Measurements from ENCODE around the gene CLDN19.
"Not testable (repeated sequence)": the region's sequence is repeated elsewhere in the genome, so short reads cannot be mapped to it uniquely, and the experiment has no call there.

CLDN19 gene

DNA sequence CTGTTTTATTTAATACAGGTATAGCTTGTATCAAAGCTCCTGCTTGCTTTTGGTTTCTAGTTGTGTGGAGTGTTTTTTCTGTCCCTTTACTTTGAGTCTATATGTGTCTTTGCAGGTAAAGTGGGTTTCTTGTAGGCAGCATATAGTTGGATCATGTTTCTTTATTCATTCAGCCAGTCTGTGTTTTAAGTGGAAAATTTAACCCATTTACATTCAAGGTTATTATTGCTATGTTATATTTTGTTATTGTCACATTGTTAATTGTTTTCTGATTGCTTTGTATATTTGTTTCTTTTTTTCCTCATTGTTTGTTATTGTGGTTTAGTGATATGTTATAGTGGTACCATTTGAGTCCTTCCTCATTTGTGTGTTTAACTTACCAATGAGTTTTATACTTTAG, 26.7 kb downstream of the CLDN19 start:
- no peak for DNase-seq

DNA sequence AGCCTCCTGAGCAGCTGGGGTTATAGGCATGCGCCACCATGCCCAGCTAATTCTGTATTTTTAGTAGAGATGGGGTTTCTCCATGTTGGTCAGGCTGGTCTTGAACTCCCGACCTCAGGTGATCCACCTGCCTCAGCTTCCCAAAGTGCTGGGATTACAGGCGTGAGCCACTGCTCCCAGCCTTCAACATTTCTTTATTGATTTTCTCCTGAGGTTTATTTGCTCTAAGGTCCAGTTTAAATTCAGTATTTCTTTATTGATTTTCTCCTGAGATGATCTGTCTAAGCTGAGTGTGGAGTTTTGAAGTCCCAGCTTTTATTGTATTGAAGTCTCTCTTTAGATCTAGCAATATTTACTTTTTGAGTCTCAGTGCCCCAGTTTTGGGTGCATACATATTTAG, 27.2 kb downstream of the CLDN19 start:
- not testable (repeated sequence) for DNase-seq

DNA sequence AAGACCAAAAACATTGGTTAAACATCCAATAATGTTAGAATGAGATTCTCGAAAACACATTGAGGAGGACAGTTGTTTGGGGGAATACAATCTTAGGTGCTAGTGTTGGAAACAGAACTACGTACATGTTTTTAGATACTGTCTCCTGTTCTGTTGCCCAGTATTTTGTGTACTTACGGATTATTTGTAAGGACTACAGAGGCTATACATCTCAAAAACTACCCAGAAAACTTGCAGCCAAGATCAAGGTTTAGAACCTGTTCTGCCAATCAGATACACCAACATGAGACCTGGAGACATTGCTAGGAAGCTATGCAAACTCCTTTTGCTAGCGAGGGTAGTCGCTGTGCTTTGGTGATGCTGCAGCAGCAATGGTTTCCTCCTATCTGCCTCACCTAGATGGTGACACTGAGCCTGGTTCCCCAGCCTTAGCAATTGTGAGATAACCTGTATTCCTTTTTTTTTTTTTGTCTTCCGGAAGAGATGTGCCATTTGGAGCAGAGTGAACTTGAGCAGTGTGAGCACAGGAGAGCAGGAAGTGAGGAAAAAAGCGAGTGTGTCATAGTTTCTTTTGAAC, 36.1 kb downstream of the CLDN19 start:
- no peak for DNase-seq

DNA sequence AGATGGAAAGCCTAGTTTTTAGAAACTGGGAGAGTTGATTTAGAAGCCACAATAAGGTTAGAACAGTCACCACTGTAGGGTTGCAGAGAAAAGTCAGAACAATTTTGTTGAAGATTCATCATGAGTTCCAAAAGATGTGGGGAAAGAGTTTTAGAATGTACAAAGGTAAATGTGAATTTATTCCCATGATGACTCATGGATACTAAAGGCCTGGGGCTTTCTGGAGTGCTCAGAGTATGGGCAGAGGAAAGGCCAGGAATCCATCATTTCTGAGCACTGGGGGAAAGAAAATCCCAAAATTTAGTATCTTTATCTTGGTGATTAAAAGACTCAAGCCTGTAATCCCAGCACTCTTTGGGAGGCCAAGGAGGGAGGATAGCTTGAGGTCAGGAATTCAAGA, 40.0 kb downstream of the CLDN19 start:
- no peak for DNase-seq

DNA sequence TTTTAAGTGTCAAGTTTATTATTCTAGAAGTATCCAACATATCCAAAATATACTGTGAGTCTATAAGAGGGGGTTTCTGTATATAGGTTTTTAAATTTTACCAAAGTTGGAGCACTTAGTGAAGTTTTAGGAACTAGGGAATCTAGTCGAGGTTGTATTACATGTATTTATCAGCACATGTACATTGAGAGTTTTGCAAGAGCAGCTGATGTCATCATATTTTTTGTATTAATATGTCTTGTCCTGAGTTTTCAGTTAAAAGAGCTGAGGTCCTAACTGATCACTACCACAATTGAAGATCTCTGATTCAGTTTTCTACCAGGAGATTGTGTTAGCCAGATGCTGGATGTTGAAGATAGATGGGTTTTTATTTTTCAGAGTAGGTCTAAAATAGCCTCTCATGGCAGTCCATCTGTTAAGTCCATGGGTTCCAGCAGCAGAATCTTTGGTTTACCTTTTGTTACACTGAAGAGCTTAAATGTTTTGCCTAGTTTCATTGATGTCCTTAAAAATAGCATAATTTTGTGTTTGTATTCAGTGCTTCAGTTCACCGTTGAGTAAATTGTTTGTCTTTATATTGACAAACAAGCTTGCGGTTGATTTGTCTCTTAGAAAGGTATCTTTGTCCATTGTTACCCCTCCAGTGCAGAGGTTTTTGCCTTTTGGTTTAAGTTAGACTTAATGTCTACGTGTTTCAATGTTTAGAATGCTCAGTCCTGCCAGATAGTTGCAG, 41.8 kb downstream of the CLDN19 start:
- no peak for DNase-seq

DNA sequence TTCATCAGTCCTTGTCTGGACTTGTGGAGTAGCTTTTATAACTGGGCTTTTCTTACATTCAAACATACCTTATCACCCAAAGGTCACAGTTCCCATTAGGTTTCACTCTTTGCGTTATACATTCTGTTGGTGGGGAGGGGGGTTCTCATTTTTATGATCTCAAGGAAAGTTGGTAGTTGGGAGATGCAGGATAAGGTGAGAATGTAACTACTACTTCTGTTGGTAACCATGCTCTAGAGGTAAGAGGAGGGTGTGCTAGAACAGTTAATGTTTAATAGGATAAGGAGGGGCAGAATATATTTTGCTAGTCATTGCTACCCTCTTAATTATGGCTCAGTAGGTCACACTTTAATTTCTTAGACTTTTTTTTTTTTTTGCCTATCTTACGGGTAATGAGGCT, 47.1 kb downstream of the CLDN19 start:
- DNase-seq: no peak

DNA sequence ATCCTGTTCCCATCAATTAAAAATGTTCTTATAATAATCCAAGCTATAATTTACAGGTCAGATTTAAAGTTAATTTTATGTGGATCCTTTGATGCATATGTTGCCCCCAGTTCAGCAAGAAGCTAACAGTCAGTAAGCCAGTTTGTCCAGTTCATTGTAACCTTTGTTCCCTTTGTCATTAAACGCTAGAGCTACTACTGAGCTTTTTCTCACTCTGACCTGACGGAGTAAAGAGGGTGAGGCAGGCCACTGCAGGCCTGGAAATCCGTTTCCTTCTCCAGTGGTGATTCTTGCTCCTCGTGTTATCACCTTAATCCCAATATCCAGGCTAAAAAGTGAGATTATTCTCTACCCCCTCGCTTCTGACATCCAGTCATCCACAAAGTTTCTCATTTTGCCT, 47.6 kb downstream of the CLDN19 start:
- no peak for DNase-seq

DNA sequence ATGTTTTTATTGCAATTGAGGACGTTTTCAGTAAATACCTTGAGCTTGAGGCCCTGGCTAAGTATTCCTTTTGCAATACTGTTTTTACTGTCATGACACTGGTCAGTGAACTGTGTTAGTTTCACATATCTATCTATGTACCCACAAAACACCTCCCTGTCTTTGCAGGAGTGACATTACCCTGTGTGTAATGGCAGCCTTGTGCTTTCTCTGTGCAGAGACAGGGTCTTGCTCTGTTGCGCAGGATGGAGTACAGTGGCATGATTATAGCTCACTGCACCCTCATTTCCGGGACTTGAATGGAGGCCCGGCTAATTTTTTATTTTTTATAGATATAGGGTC, 48.9 kb downstream of the CLDN19 start:
- DNase-seq: no peak

DNA sequence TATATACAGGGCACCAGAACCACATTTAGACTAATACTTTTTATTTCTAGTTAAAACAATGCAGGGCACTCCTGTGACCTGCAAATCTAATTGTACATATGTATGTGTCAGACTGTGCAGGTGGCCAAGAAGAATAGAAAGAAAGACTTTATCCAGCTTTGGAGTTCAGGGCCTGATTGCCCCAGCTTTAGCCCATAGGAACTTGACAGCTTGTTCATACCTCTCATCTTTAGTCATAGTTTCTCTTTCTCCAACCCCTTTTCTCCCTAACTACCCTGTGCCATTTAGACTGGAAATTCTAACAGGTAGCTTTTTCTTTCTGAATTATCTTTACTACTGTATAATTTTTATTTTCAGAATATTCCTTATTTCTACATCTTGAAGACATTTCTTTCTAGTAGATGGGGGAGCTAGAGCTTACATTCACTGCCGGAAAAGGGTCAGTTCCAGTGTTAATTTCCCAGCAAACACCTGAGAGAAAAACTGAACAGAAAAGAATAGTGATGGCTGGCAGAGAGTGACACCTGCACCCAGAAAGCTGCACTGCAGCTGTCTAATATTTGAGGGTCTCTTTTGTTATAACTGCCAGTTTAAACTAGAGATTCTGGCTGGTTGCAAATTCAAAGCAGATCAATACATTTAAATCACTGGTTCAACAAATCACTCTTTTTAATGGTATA, 49.4 kb downstream of the CLDN19 start:
- DNase-seq: no peak

DNA sequence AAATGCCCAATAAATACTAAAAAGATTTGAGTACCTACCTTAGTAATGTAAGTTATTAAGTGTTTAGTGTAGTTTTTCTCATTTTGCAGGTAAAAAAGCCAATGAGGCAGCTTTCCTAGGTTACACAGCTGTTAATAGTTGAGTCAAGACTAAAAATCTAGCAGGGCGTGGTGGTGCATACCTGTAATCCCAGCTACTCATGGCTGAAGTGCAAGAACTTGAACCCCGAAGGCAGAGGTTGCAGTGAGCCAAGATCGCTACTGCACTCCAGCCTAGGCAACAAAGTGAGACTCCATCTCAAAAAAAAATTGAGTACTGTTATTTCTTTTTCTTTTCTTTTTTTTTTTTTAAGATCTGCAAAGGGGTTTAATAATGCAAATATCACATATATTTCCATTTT, 50.1 kb downstream of the CLDN19 start:
- DNase-seq: no peak

DNA sequence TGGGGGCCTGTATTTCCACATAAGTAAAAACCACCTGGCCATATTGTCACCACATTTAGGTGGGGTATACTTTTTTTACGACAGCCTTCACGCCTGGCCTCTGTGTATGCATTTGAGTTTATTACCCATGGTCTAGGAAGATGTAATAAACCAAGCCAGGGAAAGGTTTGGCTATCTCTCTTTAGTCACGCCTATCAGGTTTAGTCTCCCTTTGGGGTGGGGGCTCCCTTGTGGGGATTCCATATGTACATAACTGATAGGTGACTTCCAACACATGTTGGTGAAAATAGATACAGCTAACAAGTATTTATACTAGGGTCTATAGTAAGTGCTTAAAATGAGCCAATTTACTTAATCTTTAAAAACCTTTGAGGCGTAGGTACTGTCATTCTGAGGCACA, 53.6 kb downstream of the CLDN19 start:
- no peak for DNase-seq

DNA sequence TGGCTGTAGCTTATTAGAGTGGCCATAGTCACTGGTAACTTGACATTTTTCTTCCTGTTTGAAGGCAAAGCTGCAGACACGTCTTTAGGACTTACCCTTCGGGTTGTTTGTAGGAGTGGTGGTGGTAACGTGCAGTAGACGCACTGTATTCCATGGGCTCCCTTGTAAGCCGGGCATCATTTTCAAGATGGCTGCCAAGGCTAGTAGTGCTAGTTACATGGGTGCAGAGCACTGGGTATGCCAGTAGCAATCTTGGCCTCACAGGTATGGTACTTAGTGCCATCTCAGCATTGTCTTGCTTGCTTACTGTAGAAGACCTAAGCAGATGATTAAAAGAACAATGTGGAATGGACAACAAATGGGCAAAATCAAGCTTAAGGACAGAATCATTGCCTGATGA, 55.9 kb downstream of the CLDN19 start:
- DNase-seq: no peak

Measured in hypothalamus (tissue), 51 donors.